ENCODE measurements around the gene TLR3. TPM values are rescaled to one million over a fixed set of nuclear protein-coding genes. Genes with fewer than 3 reads are reported as not detected.

TLR3 gene
- total RNA-seq, 1 experiment from 2014 or later = 3.9 TPM

Other genes with a start within 250 kb of the TLR3 start
- gene FAM149A, start 35.5 kb downstream of the TLR3 start, total RNA-seq (2014; rRNA removed; shearing (Covaris generic)) = 1.7 and 4.3 TPM in 2 replicates
- gene CYP4V2, start 122.4 kb downstream of the TLR3 start, total RNA-seq (2014; rRNA removed; shearing (Covaris generic)) = 1.2 and 2.7 TPM in 2 replicates
- gene KLKB1, start 158.4 kb downstream of the TLR3 start, total RNA-seq (2014; rRNA removed; shearing (Covaris generic)) = not detected in 2 replicates
- gene F11, start 197.0 kb downstream of the TLR3 start, total RNA-seq (2014; rRNA removed; shearing (Covaris generic)) = not detected in 2 replicates

All from G401 (cell line).